OCI-M2 (cell line): ENCODE measurements around the gene ST3GAL2.
"Not testable (repeated sequence)": the region's sequence is repeated elsewhere in the genome, so short reads cannot be mapped to it uniquely, and the experiment has no call there.

ENCODE experiments used
- DNase-seq: peaks from one replicate; lab custom pipeline; 2025; ENCODE audit not compliant: unreplicated experiment; lab: John Stamatoyannopoulos, UW

The ST3GAL2 gene

DNA sequence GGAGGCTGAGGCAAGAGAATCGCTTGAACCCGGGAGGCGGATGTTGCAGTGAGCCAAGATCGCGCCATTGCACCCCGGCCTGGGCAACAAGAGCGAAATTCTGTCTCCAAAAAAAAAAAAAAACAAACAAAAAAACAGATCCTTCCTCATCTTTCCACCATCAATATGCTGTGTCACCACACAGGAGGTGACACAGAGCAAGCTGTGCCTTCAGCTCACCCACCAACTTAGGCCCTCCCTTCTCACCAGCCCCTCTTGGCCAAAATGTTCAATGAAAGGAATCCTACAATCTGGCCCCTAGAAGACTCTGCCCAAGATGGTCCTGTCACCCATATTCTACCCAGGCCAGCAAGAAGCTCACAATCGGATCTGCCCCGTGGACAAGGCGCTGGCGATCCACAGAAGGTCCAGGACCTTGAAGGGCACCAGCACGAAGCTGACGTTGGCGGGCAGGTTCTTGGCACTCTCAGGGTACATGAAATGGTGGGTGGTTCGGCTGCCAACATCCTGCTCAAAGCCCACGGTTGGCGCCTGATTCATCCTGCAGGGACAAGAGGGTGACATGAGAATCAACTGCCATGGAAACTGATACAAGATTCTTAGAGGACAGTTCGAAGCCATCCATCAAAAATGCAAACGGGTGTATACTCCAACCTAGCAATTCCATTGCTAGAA, 50.8 kb downstream of the ST3GAL2 start:
- no peak for DNase-seq

DNA sequence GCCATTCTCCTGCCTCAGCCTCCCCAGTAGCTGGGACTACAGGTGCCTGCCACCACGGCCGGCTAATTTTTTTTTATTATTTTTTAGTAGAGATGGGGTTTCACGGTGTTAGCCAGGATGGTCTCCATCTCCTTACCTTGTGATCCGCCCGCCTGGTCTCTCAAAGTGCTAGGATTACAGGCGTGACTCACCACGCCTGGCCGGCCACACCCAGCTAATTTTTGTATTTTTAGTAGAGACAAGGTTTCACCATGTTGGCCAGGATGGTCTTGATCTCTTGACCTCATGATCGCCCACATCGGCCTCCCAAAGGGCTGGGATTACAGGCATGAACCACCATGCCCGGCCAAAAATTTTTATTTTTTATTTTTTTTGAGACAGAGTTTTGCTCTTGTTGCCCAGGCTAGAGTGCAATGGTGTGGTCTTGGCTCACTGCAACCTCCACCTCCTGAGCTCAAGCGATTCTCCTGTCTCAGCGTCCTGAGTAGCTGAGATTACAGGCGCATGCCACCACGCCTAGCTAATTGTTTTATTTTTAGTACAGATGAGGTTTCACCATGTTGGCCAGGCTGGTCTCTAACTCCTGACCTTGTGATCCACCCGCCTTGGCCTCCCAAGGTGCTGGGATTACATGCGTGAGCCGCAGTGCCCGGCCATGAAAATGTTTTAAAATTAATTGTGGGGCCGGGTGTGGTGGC, 52.5 kb downstream of the ST3GAL2 start:
- DNase-seq: not testable (repeated sequence)

DNA sequence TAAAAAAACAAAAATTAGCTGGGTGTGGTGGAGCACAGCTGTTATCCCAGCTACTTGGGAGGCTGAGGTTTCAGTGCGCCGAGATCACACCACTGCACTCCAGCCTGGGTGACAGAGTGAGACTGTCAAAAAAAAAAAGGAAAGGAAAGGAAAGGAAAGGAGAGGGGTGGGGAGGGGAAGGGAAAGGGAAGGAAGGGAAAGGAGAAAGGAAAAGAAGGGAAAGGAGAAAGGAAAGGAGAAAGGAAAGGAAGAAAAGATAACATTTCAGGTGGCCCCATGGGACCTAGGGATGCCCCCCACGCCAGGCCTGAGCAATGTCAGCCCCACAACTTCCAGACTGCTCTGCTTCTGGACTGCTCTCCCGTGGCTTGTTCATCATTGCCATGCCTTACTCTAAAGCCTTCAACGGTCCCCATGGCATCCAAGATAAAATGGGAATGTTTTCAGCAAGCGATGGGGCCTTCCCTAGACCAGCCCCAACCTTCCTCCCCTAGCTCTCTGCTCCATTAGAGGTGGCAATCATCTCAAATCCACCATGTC, 55.4 kb downstream of the ST3GAL2 start:
- DNase-seq: no peak

DNA sequence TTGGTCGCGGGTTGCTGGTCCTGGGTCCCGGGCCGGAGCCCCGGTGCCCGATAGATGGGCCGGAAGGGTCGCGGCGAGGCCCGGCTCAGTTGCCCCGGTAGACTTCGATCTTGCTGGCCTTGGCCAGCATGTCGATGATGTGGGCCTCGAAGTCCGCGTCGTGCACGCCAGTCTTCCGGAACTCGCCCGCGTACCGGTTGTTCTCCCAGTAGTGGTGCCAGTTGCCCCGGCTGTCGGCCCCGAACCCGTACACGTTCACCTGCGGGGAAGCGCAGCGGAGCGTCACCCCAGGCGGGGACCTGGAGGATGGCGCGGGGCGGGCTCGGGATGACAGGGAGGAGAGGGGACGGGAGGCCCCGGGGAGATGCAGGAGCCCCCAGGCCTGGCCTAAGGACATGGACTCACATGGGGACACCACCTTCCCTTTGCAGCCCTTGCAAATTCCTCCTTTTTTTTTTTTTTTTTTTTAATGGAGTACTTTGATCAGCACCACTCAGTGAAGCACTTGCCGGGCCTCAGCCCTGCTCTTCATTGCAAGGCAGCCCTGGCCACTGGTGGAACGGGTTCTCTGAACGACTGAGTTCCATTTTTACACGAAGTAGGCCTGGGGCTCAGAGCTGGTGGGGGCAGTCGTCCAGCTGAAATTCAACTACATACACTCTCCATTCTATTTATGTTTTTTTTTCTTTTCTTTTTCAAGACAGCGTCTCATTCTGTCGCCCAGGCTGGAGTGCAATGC, 57.1 kb downstream of the ST3GAL2 start:
- no peak for DNase-seq

DNA sequence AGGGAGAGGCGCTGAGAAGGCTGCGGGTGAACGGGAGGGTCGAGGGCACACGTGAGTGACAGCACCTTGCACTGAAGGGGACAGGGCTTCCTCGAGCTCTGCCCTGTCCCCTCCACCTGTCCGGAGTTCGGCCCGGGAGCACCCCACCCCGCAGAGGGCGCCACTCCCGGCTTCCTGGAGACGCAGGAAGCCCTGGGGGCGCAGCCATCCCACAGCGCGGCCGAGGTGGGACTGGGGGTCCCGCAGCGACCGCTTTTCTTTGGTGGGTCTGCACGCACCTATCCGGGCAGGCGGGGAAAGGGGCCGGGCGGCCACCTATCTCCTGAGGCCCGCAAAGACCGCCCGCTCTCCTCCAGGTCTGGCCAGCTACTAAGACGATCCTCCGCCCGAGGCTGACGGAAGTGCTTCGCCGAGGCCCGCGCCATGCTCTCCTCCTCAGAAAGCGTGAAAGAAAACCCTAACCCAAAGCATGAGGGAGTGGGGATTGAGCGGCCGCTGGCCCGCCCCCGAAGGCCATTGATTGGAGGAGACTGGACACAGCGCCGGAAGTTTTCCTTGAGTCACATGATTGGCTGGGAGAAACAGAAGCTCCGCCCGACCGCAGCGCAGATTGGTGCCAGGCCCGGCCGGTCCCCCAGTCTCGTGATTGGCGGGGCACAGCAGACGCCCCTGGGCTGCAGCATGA, 57.8 kb downstream of the ST3GAL2 start:
- DNase-seq: peak; percentile 22

DNA sequence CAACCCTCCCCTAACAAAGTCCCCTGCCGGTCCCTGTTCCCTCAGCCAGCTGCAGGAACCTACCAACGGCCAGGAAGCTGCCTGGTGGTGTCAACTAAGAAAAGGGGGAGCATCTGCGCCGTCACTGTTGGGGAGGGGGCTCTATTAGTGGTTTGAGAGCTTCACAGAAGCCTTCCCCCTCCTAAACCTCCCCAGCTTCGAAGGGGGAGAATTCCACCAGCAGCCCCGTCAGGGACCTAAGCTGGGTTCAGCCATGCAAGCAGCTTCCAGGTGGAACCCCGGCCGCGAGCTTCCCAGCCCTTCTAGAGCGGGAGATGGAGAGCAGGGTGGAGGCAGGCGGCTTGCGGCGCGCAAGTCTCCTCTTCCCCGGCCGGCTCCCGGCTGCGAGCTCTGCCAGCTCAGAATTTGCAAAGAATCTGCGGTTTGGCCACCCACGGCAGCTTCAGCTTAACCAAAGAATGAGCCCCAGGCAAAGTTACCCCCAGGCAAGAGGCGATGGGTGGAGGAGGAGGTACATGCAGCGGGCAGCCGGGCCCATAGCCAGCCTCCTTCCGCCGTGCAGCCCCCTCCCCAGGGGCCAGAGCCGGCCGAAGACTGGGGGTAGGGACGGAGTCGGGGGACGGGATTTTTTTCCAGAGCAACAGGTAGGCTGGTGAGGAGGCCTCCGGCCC, 58.5 kb downstream of the ST3GAL2 start:
- DNase-seq: no peak

DNA sequence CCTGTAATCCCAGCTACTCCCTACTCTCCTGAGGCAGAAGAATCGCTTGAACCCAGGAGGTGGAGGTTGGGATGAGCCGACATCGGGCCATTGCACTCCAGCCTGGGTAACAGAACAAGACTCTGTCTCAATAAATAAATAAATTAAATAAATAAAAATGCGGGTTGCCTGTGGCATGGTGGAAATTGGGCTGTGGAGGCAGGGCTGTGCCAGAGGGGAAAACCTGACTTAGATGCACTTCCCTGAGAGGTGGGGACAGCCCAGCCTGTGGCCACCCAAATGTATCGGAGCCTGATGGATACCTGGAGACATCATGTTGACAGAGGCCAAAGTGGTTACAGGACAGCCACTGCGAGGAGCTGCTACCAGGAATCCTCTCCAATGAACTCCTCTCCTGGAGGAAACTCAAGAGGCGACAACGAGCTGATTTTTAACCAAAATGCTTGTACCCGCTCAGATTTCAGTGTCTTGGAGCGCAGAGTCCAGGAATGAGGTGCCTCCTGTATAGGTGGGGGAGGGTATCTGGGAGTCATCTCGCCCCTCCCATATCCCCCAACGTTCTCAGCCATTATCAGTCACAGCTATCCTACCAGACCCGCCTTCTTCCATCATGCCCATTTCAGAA, 59.9 kb downstream of the ST3GAL2 start:
- DNase-seq: no peak

DNA sequence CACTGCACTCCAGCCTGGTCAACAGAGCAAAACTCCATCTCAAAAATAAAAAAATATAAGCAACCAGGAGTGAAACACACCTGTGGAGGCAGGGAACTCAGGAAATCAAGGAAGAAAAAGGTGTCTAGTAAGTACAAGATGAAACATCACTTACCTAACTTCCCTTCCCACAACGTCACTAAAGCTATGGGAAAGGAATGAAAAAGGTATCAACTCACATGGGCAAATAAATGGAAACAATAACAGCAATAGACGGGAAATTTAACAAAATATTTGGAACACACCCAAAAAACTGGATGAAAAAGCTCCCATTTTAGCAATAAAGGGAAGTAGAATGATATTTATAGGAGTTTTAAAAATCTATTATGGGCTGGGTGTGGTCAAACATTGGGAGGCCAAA, 61.1 kb downstream of the ST3GAL2 start:
- no peak for DNase-seq

DNA sequence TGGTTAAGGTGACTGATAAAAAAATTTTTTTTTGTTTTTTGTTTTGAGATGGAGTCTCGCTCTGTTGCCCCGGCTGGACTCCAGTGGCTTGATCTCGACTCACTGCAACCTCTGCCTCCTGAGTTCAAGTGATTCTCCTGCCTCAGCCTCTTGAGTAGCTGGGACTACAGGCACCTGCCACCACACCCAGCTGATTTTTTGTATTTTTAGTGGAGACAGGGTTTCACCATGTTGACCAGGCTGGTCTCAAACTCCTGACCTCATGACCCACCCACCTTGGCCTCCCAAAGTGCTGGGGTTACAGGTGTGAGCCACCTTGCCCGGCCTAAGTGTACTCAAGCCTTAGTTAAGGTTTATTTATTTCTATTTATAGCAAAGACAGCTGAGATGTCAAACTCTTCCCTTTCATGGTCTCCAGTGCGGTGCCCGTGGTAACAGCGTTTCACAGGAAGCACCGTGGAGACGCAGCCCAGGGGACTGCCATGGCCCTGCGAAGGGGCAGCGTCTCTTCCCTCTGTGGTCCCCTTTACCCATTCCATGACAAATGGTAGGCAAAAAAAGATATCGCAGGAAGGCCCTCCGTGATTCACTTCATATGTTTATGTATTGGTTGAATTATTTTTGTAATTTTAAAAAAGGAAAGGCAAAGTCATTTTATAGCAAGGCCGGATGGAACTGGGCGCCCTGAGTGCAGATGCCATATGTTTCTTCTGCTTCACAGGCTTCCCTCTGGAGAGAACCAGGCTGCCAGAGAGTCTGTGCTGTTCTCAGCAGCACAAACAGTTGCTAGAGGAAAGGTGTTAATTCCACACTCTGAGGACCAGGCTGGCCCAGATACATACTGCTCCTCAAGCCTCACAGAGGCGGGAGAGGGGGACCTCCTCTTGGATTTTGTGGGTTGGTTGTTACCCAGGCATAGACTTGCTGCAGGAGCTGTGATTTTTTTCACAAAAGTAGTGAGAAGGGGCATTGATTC, 63.0 kb downstream of the ST3GAL2 start:
- no peak for DNase-seq

DNA sequence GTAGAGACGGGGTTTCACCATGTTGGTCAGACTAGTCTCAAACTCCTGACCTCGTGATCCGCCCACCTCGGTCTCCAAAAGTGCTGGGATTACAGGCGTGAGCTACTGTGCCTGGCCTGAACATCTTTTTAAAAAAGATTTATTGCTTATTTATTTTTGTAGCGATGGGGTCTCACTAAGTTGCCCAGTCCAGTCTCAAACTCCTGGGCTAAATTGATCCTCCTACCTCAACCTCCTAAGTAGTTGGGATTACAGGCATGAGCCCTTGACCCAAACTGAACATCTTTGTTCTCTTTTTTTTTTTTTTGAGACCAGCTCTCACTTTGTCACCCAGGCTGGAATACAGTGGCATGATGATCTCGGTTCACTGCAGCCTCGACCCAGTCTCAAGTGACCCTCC, 64.7 kb downstream of the ST3GAL2 start:
- no peak for DNase-seq

DNA sequence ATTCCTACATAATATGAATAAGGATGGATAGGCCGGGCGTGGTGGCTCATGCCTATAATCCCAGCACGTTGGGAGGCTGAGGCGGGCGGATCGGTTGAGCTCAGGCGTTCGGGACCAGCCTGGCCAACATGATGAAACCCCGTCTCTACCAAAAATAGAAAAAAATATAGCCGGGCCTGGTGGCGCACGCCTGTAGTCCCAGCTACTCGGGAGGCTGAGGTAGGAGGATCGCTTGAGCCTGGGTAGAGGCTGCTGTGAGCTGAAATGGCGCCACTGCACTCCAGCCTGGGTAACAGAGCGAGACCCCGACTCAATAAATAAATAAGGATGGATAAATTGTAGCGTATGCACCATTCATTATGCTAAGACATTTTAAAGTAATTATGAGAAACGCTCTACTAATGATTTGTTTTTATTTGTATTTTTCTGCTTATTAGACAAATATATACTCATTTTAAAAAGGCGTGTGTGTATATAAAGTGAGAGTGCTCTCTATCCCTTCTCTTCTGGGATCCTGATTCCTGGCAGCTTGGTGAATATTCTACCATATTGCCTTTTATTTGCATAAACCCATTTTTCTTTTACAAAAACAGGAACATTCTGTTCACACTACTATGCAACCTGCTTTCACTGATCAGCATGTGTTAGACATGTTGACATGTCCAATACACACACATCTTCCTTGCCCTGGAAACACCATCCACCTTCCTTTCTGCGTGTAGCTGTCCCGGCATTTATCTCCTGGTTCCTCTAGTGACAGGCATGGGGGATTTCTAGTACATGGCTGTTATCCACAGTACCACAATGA, 65.8 kb downstream of the ST3GAL2 start:
- no peak for DNase-seq

DNA sequence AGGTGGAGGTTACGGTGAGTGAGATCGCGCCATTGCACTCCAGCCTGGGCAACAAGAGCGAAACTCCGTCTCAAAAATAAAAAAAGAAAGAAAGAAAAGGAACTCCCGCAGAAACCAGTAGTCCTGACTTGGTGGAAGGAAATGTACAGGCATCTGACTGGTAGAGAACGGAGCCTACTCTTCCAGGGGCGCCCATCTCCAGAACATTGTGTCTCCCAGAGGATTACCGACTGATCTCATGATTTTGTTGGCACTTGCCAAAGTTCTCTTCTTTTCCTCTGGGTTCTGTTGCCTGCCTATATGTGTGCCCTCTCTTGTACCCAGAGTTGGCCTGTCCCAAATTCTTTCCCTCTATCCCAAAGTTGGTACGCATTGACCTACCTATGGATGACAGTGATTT, 68.0 kb downstream of the ST3GAL2 start:
- DNase-seq: no peak

DNA sequence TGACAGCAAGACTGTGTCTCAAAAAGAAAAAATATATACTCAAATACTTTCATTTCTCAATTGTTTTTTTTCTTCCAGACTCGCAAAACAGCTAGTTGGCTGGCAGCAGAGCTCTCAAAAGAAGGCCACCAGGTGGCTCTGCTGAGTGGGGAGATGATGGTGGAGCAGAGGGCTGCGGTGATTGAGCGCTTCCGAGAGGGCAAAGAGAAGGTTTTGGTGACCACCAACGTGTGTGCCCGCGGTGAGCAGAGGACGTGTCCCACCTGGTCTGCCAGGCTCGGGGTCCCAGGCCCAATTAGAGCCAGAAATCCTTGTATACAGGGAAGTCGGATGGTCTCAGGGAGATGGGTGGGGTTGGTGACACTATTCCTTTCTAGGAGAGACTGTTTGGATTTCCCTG, 68.8 kb downstream of the ST3GAL2 start:
- DNase-seq: not testable (repeated sequence)

DNA sequence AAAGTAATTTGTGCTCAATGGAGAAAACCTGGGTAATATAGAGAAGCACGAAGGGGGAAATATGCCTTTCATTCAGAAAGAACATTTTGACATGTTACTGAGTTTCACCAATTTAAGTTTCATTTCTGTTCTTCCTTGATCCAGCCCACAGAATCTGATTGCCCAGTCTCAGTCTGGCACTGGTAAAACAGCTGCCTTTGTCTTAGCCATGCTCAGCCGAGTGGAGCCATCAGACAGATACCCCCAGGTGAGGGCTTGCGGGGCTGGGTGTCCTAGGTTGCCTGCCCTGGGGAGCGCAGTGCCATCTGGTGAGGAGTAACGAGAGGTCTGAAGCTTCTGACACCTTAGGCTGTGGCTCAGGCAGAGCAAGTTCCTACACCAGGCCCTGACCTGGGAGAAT, 74.5 kb downstream of the ST3GAL2 start:
- no peak for DNase-seq

DNA sequence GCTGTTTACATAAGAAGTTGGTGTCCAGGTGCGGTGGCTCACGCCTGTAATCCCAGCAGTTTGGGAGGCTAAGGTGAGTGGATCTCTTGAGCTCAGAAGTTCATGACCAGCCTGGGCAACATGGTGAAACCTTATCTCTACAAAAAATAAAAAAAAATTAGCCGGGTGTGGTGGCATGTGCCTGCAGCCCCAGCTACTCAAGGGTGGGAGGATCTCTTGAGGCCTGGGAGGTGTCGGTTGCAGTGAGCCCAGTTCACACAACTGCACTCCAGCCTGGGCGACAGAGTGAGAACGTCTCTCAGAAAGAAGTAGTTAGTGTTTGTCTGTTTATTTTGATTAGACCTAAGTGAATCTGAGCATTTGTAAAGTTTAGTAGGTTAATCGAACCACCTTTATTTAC, 79.3 kb downstream of the ST3GAL2 start:
- DNase-seq: no peak

DNA sequence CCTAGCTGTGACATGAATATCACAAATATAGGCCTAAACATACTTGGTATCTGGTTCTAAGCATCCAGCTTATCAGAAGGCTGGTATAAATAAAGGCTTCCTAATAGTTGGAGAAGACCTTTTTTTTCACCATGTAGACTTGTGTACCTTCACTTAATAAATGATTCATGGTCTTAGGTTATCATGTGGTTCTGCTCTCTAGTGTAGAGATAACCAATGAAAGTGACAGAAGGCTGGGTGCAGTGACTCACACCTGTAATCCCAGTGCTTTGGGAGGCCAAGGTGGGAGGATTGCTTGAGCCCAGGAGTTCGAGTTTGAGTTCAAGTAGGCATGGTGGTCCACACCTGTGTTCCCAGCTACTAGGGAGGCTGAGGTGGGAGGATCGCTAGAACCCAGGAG, 89.1 kb downstream of the ST3GAL2 start:
- DNase-seq: no peak

DNA sequence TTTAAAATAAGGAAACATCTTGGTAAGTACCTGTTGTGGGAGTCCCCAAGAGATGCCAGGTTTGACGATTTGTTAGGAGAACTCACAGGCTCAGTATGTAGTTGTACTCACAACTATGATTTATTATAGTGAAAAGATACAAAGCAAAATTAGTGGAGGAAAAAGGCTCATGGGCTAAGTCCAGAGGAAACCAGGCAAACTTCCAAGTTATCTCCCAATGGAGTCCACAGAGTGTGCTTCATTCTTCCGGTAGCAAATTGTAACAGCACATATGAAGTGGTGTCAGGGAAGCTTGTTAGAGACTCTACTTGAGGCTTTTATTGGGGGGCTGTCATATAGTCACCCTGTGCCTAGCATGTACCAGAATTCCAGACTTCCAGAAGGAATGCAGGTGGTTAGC, 89.9 kb downstream of the ST3GAL2 start:
- DNase-seq: no peak

DNA sequence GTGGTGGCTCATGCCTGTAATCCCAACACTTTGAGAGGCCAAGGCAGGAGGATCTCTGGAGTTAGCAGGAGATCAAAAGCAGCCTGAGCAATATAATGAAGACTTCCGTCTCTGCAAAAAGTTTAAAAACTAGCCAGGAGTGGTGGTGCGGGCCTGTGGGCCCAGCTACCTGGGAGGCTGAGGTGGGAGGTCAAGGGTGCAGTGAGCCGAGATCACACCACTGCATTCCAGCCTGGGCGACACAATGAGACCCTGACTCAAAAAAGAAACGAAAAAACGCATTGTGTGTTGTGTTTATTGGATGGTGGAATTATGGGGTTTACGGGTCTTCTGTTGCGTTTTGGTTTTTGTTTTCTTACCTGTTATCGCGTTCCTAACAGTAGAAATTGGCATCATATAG, 93.1 kb downstream of the ST3GAL2 start:
- no peak for DNase-seq
